Measurements from ENCODE around the gene DNAJB12. TPM values are rescaled to one million over a fixed set of nuclear protein-coding genes. Genes with fewer than 3 reads are reported as not detected.
A peak's percentile ranks its signal among the peaks of the same experiment; 100 is the strongest.

The DNAJB12 gene
- total RNA-seq, 1 donor from 2014 or later = 23.0 TPM

DNA sequence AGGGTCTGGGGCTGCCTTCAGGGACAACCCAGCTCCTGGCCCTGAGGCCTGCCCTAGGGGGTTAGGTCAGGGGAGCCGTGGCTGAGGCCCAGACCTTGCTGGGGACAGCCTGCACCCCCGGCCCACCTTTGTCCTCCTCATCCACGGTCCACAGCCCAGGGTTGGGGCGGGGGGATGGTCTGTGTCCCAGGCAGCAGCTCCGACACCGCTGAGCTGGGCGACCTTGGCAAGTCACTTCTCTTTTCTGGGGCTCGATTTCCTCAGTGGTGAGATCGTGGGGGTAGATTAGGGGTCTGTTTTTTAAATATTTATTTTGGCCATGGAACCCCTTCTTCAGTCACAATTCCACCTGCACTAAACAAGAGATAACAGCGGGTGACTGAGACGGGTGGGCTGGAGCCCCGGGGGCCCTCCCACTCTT is 30.9 kb downstream of the DNAJB12 start:
- H3K9me3 Mint-ChIP-seq (ENCODE audit: unreplicated experiment) = peaks cover 16% of the 10 kb centered on the region
- peaks cover 11% of the 10 kb centered on the region for H3K27me3 Mint-ChIP-seq (ENCODE audit: unreplicated experiment)
- H3K4me3 Mint-ChIP-seq (ENCODE audit: unreplicated experiment) = no peak overlapping the region
- H3K36me3 Mint-ChIP-seq (ENCODE audit: unreplicated experiment) = no peaks in the 10 kb centered on the region
- H3K4me1 Mint-ChIP-seq (ENCODE audit: low read depth, unreplicated experiment) = peaks cover 33% of the 10 kb centered on the region
- no peak for DNase-seq
- TF ChIP-seq CTCF (IDR thresholded peaks at IDR 0.05; ENCODE audit: partially characterized antibody, unreplicated experiment) = no peak
- H3K27ac Mint-ChIP-seq (ENCODE audit: unreplicated experiment) = no peak overlapping the region

DNA sequence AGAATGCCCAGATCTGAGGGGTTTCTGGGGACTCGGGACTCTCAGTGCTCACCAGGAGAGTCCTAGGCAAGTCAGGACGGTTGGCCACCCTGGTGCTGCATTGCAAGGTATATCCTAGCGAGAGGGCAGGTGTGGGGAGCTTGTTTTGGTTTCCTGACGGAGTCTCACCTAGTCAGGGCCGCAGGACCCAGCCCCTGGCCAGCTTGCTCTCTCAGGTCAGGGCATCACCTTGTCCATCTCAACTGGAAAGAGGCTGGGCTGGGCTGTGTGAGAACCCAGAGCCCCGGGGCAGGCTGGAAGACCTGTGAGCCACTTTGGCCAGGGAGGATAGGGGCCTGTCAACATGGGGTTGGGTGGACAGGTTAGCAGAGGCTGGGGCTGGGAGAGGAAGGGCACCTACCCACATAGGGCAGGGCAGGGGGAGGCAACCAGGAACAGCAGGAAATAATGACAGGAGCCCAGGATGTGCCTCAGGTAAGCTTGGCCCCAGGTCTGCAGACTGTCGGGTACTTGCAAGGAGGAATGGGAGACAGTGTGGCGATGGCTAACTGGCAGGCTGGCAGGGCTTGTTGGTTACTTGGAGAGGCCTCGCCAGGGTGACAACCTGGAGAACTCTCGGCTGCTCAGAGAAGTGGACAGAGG is 31.5 kb downstream of the DNAJB12 start:
- no peak overlapping the region for H3K4me3 Mint-ChIP-seq (ENCODE audit: unreplicated experiment)
- no peaks in the 10 kb centered on the region for H3K36me3 Mint-ChIP-seq (ENCODE audit: unreplicated experiment)
- H3K9me3 Mint-ChIP-seq (ENCODE audit: unreplicated experiment) = peaks cover 16% of the 10 kb centered on the region
- H3K27ac Mint-ChIP-seq (ENCODE audit: unreplicated experiment) = no peak overlapping the region
- peaks cover 13% of the 10 kb centered on the region for H3K27me3 Mint-ChIP-seq (ENCODE audit: unreplicated experiment)
- DNase-seq = no peak
- H3K4me1 Mint-ChIP-seq (ENCODE audit: low read depth, unreplicated experiment) = peaks cover 33% of the 10 kb centered on the region
- no peak for TF ChIP-seq CTCF (IDR thresholded peaks at IDR 0.05; ENCODE audit: partially characterized antibody, unreplicated experiment)

DNA sequence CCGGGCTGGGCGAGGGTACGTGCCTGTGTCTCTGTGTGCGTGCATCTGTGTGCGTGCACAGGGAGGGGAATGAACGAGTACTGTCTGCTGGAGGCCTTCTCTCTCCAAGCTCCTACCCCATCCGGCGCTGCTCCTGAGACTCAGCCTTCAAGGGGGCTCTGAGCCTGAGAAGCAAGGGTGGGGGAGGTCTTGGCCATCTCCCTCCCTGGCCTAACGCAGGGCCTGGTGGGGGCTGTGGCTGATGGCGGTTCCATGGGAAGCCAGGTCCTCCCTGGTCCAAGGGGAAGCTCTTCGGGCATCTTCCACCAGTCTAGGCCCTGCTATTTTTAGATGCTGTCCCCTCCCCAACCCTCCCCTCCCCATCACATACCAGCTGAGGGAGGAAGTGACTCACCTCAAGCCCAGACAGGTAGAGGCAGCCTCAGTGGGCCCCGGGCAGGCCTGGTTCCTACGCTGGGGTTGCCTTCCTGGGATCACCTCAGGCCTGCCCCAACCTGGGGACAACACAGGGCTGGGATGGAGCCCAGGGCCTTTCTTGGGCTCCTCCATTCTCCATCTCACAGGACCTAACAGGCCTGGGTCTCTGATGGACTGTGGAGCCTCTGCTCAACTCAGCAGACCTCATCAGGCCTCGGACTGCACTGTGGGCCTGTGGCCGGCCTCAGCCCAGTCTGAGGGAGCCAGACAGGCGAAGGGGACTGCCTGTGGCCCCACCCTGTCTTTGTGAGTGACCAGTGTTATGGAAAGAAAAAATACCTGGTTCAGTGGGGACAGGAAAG is 32.2 kb downstream of the DNAJB12 start:
- peak overlapping the region; percentile 67 for H3K4me3 Mint-ChIP-seq (ENCODE audit: unreplicated experiment)

DNA sequence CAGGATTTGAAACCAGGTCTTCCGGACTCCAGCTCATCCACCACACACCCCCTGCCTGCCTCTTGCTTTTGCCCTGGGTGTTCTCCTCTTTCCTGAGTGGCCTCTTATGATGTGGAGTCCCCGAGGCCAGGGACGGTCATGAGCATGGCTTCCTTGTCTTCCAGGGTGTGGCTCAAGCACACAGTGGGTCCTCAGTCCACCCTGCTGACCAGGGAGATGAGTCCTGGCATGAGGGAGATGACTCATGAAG is 32.8 kb downstream of the DNAJB12 start:
- Mint-ChIP-seq H3K4me3 (ENCODE audit: unreplicated experiment) (peak overlapping the region; percentile 67), H3K36me3 (ENCODE audit: unreplicated experiment) (no peaks in the 10 kb centered on the region), H3K4me1 (ENCODE audit: low read depth, unreplicated experiment) (peaks cover 32% of the 10 kb centered on the region), H3K27me3 (ENCODE audit: unreplicated experiment) (peaks cover 15% of the 10 kb centered on the region), H3K9me3 (ENCODE audit: unreplicated experiment) (peaks cover 18% of the 10 kb centered on the region), H3K27ac (ENCODE audit: unreplicated experiment) (peak overlapping the region; percentile 99)
- DNase-seq = no peak
- TF ChIP-seq CTCF (IDR thresholded peaks at IDR 0.05; ENCODE audit: partially characterized antibody, unreplicated experiment) = no peak

More for the DNA sequence above, 32.2 kb downstream of the DNAJB12 start:
- DNase-seq = no peak
- Mint-ChIP-seq H3K36me3 (ENCODE audit: unreplicated experiment) (no peaks in the 10 kb centered on the region), H3K9me3 (ENCODE audit: unreplicated experiment) (peaks cover 16% of the 10 kb centered on the region), H3K27me3 (ENCODE audit: unreplicated experiment) (peaks cover 14% of the 10 kb centered on the region), H3K4me1 (ENCODE audit: low read depth, unreplicated experiment) (peaks cover 29% of the 10 kb centered on the region), H3K27ac (ENCODE audit: unreplicated experiment) (peak overlapping the region; percentile 99)
- no peak for TF ChIP-seq CTCF (IDR thresholded peaks at IDR 0.05; ENCODE audit: partially characterized antibody, unreplicated experiment)
